Gastroesophageal sphincter (tissue), 3 donors: ENCODE measurements around the gene ELL.

Experiments
- POLR2A ChIP-seq, 2 donors: fragments of 450-650 bp; IDR thresholded peaks; one replicate each; pipeline ENCODE4 v1.6.1; 2017; ENCODE audit warnings: antibody characterized with exemption in 2 of 2, mild to moderate bottlenecking in 2 of 2, moderate library complexity in 1 of 2
- TF ChIP-seq, protein P1 (sequence below), 4 experiments: fragments of 200-600 bp in 2 of 4; fragments of 450-650 bp in 2 of 4; sonication (generic) in 1 of 4; IDR thresholded peaks; one replicate each; pipeline ENCODE4 v1.5.1; 2017 to 2019; ENCODE audit warnings: antibody characterized with exemption in 4 of 4, mild to moderate bottlenecking in 2 of 4, moderate library complexity in 2 of 4

DNA sequence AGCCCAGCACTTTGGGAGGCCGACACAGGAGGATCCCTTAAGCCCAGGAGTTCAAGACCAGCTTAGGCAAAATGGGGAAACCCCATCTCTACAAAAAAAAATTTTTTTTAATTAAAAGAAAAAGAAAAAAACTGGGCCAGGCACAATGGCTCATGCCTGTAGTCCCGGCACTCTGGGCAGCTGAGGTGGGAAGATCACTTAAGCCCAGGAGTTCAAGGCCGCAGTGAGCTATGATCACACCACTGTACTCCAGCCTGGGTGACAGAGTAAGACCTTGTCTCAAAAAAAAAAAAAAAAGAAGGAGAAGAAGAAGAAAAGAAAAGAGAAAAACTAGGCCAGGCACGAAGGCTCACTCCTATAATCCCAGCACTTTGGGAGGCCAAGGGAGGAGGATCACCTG lies 4.3 kb downstream of the ELL start:
- TF ChIP-seq POLR2A (IDR thresholded peaks at IDR 0.05): no peak
- TF ChIP-seq, protein P1, sequence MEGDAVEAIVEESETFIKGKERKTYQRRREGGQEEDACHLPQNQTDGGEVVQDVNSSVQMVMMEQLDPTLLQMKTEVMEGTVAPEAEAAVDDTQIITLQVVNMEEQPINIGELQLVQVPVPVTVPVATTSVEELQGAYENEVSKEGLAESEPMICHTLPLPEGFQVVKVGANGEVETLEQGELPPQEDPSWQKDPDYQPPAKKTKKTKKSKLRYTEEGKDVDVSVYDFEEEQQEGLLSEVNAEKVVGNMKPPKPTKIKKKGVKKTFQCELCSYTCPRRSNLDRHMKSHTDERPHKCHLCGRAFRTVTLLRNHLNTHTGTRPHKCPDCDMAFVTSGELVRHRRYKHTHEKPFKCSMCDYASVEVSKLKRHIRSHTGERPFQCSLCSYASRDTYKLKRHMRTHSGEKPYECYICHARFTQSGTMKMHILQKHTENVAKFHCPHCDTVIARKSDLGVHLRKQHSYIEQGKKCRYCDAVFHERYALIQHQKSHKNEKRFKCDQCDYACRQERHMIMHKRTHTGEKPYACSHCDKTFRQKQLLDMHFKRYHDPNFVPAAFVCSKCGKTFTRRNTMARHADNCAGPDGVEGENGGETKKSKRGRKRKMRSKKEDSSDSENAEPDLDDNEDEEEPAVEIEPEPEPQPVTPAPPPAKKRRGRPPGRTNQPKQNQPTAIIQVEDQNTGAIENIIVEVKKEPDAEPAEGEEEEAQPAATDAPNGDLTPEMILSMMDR (IDR thresholded peaks at IDR 0.05): no peak
